H1 (cell line): ENCODE data around the gene PPAT. TPM values are rescaled to one million over a fixed set of nuclear protein-coding genes. Genes with fewer than 3 reads are reported as not detected.

Experiments
- CHD2 ChIP-seq: IDR thresholded peaks from 2 replicates; pipeline ENCODE4 v1.6.1; 2012; ENCODE audit warnings: low read length, improper control_type of control experiment
- RBBP5 ChIP-seq: IDR thresholded peaks from 2 replicates; pipeline ENCODE4 v1.7.1; 2012; ENCODE audit warnings: low read depth, mild to moderate bottlenecking, inconsistent platforms, low read length, moderate library complexity, borderline replicate concordance
- ZNF274 ChIP-seq: IDR thresholded peaks from 2 replicates; pipeline ENCODE4 v1.7.0; 2012; ENCODE audit warnings: low read length, borderline replicate concordance; ENCODE audit errors: extremely low read depth
- polyA plus RNA-seq, 7 experiments: library from polyadenylated mRNA; depleted of rRNA in 3 of 7; stranded (reverse) in 5 of 7; unstranded in 2 of 7; fragments of >200 nt in 5 of 7; fragments of 200-250 nt in 2 of 7; gene quantifications; 1 replicate in 5 of 7; 2 replicates in 1 of 7; 4 replicates in 1 of 7; pipeline versions ENCODE4 v1.2.1 to v1.2.3, GENCODE V29; 2011 to 2013; ENCODE audit warnings: missing spikeins in 2 of 7, mixed read lengths in 2 of 7
- total RNA-seq: library from RNA; stranded (reverse); fragmentation: NEBNext Ultra II Directional; extraction: Animal tissue kit (Norgen Biotek cat#: 25700); gene quantifications from 2 replicates; pipeline ENCODE4 v1.2.1, GENCODE V29; 2021

The PPAT gene
- total and polyA plus RNA-seq, 2 of the 8 experiments (the other 6 are each of a cell fraction or from before 2014, with no cell fraction given): 24.5 to 104 TPM

- TF ChIP-seq ZNF274 (no peak), CHD2 (no peak), RBBP5 (no peak)
Measured at GRCh38 chr4:56371426-56372220, 63.8 kb downstream of the PPAT start (continued).
